Measurements from ENCODE around the gene SSTR5.
"Not testable (repeated sequence)": the region's sequence is repeated elsewhere in the genome, so short reads cannot be mapped to it uniquely, and the experiment has no call there.

SSTR5 gene

DNA sequence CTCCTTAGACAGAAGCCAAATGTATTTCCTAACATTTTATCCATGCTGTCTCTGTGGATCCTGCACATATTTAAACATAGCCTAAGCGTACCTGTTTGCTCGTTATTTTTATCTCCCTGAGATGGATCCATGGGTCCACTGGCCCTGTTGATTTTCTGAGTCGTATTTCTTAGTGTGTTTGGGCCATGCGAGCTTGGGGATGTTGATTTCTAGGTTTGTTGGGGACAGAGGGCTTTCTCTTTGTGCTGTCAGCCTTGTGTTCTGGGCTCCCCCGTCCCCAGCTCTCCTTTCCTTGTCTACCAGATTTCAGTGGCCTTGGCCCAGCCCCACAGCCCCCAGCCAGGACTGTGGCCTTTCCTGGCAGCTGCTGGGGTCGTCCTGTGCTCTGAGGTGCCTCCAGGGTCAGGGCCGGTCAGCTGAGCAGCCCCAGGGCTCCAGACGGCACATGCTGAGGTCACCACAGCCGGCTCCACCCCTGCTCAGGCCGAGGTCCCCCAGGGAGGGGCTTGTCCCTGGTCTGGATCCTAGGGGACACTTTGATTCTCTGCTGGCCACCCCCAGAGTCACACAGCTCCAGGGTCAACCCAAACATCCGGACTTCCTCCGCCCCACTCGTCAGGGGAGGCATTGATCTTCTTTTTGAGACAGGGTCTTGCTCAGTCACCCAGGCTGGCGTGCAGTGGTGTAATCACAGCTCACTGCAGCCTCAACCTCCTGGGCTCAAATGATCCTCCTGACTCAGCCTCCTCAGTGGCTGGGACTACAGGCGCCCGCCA lies 4.4 kb downstream of the SSTR5 start:
- DNase-seq: no peak

DNA sequence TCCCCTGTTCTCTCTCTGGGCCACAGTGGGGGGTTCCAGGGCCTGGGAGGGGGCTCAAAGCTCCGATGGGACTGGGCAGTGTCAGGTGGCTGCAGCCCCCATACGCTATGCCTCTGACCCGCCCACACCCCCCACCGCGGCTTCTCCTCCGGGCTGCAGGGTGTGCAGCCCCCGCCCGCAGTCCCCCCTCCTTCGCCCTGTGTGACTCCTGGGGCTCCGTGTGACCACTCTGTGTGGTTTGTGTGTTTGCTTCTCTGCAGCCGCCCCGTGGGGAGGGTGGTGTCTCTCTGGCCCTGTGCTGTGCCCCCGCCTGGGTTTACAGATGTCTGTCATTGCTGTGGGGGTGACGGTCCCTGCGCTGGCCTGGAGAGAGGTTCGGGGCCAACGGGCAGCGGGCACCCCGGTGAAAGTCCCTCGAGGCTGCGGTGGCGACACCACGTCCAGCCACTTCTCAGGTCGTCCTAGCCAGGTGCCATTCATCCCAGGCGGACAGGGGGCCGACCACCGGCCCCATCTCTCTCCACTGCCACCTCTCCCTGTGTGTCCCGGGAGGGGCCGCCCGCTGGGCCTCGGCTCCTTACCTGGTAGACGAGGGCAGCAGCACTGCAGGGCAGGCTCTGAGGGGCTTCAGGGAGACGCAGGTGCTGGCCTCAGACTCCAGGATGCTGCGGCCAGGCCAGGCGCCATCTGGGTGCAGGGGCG lies 5.5 kb downstream of the SSTR5 start:
- no peak for DNase-seq

GRCh38 chr16:1078579-1079021 lies 6.1 kb downstream of the SSTR5 start:
- DNase-seq: no peak

GRCh38 chr16:1079341-1079740 lies 6.8 kb downstream of the SSTR5 start:
- no peak for DNase-seq

DNA sequence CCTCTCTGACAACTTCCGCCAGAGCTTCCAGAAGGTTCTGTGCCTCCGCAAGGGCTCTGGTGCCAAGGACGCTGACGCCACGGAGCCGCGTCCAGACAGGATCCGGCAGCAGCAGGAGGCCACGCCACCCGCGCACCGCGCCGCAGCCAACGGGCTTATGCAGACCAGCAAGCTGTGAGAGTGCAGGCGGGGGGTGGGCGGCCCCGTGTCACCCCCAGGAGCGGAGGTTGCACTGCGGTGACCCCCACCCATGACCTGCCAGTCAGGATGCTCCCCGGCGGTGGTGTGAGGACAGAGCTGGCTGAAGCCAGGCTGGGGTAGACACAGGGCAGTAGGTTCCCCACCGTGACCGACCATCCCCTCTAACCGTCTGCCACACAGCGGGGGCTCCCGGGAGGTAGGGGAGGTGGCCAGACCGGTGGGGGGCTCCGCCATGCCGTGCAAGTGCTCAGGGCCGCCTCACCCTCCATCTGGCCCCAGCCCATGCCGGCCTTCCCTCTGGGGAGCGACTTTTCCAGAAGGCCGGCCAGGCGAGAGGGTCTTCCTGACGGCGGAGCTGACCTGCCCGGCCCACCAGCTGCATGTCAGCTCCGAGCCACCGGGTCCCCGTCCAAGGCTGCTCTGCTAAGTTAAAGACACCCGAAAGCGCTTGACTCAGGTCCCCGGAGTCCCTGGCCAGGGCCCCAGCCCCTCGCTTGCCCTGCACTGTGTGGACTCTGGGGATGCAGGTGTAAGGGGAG lies 7.4 kb downstream of the SSTR5 start:
- no peak for DNase-seq

DNA sequence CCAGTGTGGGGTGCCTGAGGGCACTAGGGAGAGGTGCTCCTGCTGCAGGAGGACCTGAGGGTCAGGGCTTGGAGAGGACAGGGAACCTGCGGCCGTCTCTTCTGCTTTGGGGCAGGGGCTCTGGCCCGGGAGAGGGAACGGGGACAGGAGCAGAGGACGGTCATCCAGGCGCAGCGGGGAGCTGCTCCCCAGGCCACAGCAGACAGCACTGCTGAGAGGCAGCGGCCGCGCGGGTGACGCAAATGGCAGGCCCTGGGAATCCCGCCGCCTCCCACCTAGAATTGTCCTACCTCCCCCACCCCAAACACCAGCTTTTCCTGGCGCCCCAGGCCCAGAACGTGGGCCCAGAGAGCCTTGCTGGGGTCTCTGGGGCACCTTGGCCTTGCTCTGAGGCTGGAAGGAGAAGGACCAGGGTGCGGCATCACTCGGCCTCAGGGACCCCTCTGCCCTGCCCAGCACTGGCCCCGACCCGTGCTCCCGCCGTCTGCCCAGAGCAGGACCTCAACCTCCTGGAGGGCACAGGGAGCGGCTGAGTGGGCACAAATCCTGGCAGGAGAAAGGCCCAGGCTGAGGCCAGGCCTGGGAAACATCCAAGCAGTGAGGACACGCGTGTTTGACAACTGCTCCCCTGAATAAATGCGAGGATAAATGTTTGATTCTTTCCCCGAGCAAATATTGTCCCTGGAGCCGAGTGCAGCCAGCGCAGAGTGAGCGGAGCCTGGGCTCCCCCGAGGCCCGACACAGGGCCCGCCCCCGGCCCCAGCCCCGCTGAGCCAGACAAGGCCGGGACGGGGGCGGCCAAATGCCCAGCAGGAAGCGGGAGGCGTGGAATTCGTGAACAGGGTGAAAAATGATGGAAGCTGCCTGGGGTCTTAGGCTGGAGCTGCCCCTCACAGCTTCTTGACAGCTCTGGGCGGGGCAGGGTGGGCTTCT lies 8.5 kb downstream of the SSTR5 start:
- DNase-seq: no peak

- no peak for DNase-seq
Measured at GRCh38 chr16:1081734-1082265, 9.3 kb downstream of the SSTR5 start.

GRCh38 chr16:1082266-1082951 lies 9.9 kb downstream of the SSTR5 start:
- no peak for DNase-seq

- no peak for DNase-seq
Measured at GRCh38 chr16:1082952-1083675, 10.6 kb downstream of the SSTR5 start.

DNA sequence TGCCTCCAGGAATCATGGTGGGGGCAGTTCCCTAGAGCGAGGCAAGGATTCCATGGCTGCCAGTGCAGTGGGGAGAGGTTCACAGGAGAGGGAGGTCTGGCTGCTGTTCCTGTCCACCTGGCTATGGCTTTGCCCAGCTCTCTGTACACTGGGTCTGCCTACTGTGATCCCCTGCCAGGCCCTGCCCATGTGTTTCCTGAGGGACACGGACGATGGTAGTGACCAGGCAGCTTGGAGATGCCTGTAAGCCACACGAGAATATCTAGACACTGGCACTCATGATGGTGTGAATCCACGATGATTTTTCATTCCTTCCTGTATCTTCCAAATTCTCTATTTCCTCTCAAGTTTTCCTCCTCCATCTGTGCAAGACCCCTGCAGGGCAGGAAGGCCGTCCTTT lies 12.4 kb downstream of the SSTR5 start:
- DNase-seq: no peak

DNA sequence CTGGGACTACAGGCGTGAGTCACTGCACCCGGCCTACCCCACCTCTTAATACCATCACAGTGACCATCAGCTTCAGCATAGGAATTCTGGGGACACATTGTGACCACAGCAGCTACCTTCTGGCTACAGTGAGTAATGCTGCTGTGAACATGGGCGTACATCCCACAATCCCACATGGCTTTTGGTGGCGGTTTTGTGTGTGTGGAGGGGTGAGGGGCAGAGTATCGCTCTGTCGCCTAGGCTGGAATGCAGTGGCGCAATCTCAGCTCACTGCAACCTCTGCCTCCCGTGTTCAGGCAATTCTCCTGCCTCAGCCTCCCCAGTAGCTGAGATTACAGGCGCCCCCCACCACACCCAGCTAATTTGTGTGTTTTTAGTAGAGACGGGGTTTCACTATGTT lies 13.9 kb downstream of the SSTR5 start:
- not testable (repeated sequence) for DNase-seq

- DNase-seq: no peak
Measured at GRCh38 chr16:1088295-1089170, 16.0 kb downstream of the SSTR5 start.

DNA sequence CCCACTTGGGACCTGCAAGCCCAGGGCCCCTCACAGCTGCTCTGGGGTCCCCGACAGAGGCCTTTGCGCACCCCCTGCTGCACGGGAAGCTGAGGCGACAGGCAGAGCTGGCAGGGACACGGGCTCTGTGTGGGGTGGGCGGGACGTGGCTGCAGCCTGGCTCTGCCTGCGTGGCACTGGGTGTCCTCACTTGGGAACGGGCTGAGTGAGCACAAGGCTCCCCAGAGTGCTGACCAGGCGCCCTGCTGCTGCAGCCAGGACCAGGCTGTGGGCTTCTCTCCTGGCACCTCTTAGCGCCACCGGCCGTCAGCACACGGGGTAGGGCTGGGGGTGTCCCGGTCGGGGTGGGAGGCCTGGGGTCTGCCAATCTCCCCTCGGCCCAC lies 16.9 kb downstream of the SSTR5 start:
- DNase-seq: no peak

DNA sequence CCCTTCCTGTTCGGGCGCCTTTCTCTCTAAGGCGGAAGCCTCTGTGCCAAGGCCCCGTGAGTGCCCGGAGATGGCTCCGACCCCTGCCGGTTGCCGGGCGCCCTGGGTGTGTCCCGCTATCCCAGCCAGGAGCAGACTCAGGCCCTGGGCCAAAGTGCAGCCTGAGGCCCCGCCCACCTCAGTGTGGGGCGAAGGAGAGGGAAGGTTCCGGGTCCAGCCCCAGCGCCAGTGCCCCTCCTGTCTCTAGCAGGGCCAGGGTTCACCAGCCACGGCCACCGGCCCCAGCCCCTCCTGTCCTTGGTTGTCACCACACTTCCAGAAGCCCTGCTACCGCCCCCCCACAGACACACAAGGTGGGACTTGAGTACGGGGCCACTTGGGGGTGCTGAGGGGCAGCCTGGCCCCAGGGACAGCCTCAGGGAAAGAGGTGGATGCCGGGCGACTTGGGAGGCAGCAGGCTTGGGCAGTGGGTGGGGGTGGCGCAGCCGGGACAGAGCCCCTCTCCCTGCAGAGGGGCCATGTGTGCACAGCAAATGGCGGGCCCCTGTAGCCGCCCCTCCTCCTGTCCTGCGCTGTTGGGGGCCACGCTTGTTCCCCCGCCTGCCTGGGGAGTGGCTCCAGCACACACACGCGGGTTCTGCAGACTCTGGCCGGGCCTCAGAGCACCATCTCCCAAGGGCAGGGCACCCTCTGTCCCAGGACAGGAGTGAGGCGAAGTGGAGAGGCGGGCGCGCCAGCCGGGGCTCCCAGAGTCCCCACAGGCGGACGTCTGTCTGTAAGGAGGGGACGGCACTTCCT lies 17.5 kb downstream of the SSTR5 start:
- no peak for DNase-seq

DNA sequence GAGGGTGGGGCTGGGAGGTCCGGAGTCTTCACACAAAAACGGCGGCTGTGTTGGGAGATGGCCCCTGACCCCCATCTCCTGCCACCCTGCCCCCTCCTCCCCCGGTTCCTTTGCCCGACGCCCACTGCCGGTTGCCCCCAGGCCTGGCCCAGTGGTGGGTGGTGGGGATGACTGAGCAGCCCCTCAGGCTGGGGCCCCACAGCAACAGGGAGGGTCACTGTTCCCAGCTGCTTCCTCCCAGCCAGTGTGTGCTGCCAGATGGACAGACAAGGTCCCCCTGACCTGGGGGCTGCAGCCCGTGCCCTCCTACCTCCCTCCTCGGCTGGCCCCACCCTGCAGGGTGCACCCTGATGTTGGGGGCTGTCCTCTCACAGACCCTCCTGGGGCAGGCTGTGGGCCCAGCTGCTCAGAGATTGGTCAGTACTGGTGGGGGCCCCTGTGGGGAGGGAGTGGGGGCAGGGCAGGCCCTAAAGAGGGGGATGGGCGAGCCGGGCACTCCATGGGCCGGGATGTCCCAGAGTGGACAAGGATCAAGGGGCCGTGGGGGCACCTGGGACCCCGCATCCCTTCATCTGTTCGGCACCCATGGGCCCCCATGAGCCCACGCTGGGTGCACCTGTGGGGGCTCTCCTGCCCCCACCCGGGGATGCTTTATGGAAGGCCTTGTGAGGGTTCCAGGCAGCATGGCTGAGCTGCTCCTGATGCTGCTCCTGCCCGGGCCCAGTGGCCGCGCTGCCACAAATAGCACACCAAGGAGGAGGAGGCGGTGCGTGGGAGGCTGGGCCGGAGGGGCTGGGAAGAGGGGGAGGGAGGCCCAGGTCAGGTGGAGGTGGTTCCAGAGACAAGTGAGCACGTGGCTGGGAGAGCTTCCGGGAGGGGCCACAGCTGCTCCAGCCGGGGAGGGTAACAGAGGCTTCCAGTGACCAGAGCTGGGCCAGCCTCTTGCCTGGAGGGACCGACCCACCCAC lies 18.4 kb downstream of the SSTR5 start:
- no peak for DNase-seq

GRCh38 chr16:1091992-1092552 lies 19.5 kb downstream of the SSTR5 start:
- DNase-seq: no peak

- not testable (repeated sequence) for DNase-seq
Measured at GRCh38 chr16:1092685-1093283, 20.2 kb downstream of the SSTR5 start.
